ENCODE results near the gene PROX2. TPM values are rescaled to one million over a fixed set of nuclear protein-coding genes. Genes with fewer than 3 reads are reported as not detected.

Gene PROX2, protein sequence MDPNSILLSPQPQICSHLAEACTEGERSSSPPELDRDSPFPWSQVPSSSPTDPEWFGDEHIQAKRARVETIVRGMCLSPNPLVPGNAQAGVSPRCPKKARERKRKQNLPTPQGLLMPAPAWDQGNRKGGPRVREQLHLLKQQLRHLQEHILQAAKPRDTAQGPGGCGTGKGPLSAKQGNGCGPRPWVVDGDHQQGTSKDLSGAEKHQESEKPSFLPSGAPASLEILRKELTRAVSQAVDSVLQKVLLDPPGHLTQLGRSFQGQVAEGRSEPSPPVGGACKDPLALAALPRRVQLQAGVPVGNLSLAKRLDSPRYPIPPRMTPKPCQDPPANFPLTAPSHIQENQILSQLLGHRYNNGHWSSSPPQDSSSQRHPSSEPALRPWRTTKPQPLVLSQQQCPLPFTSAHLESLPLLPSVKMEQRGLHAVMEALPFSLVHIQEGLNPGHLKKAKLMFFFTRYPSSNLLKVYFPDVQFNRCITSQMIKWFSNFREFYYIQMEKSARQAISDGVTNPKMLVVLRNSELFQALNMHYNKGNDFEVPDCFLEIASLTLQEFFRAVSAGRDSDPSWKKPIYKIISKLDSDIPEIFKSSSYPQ
- 0.16 TPM for polyA plus RNA-seq (2013, experiment 1 of 2; ENCODE audit: insufficient read length)
- polyA plus RNA-seq (2013, experiment 2 of 2; ENCODE audit: insufficient read length), result 0.16 TPM

GRCh38 chr14:74875941-74876913, at the start of gene PROX2:
TSS of gene PROX2 (minus strand) at chr14:74876145. CDS start at chr14:74863834, 12,311 bp downstream.
- DNase-seq, result peak; percentile 59

GRCh38 chr14:74924061-74924460, 48.1 kb upstream of the PROX2 start:
- DNase-seq, result no peak

DNA sequence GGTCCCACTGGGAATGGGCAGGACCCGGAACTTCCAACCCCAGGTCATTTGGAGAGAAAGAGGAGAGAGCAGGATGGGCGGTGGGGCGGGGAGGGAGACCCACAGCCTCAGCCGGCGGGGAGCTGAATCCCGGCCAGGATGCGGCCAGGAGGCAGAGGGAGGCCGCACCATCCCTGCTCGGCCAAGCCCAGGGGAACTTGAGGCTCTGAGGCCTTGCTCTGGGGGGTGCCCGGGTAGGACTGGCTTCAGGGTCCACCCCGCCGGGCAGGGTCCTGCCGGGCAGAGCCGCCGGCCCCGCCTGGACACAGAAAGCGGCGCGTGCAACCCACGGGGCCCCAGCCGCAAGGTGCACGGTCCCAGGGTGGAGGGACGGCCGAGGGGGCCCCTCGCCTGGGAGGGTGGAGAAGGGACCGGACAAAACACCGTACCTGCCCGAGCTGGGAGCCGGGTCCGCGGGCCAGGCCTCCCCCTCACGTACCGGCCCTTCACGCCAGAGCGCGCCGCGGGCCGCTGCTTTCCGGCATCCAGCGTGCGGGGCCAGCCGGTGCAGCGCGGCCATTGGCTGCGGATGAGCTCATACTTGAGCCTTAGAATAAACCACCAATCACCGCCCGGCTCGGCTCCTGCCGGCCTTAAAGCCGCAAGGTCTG, 46.9 kb upstream of the PROX2 start, which contains the start of gene RPS6KL1:
Gene RPS6KL1 (minus strand): TSS at position 509 of the 650 bp plus-strand sequence. CDS start 1,719 bp downstream, outside the sequence.
- DNase-seq, result peak; percentile 77

DNA sequence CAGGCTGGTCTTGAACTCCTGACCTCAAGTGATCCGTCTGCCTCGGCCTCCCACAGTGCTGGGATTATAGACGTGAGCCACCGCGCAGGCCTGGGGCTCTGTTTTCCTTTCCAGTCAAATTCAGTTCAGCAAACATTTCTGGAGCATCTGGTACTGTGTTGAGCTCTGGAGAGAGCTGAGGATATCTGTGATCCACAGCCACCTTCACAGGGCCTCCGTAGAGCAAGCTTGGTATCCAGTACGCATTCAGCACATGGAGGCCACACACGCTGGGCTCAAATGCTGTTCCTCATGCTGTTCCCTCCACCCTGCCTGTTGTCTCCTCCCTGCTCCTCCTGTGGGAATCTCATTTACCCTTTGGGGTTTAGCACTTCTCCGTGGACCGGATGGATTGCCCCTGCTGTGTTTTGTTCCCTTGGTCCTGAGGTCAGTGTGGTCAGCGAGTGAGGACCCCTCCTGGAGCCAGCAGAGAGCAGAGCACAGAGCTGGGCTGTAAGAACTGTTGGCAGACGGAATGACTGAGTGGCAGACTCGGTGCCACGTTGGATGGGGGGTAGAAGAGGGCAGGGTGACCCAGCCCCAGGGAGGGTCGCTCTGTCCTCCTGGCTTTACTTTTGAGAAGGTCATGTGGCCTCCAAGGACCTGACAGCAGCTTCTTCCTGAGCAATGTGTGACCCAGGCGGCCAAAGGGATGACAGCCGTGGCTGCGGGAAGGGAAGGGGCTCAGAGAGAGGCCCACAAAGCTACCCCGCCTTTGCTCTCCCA, 46.2 kb upstream of the PROX2 start:
- DNase-seq, result no peak

GRCh38 chr14:74921053-74921620, 45.2 kb upstream of the PROX2 start:
- no peak for DNase-seq

- DNase-seq, result no peak
Measured at GRCh38 chr14:74920281-74920680, 44.3 kb upstream of the PROX2 start.

DNA sequence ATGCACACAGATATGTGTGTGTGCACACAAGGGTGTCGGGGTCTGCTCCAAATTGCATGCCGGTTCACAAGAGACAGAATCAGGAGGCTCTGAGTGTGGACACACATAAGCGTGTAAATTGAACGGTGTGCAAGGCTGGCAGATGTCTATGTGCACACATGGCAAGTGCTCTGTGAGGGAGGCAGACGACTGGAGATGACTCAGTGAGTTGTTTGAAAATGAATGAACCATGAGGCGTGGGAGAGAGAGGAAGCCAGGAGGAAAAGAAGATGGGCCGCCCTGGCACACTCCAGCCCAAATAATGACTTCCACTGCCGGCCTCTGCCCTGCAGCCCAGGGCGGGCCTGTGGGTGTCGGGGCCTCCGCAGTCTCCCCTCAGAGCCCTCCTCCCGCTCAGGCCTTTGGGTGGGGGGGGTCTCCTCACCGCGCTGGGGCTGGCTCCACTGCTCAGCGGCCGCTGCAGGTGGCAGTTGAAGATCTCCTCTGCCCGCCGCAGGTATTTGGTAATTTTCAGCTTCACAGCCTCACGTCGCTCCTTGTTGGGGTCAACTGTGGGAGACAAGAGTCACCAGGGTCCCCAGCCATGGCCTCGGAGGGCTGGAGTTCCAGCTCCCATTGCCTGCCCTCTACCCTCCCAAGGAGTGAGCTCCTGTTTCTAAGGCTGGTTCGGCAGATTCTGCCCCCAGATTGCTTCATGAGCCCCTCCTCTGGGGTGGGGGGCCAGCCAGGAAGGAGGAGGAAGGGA, 43.6 kb upstream of the PROX2 start:
- no peak for DNase-seq

- DNase-seq, result no peak
Measured at GRCh38 chr14:74918380-74918779, 42.4 kb upstream of the PROX2 start.

DNA sequence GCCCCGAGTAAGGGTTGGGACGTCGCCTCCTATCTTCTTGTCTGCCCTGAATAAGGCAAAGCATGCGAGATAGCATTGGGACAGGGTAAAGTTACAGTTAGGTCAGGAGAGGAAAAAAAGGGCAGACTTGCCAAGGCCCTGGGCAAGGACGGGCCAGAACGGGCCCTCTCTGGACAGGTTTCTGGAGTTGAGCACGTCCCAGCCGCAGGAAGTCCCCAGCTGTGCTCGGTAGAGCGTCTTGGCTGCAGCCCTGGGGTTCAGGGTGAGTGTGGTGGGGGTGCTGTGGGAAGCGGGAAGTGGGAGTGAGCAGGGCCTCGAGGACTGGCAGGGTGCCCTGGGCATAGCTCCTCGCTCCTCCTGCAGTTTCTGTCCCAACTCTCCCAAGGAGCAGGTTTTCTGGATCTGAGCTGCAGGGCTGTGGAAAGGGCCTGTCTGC, 41.7 kb upstream of the PROX2 start:
- DNase-seq, result no peak

GRCh38 chr14:74917178-74917543, 41.2 kb upstream of the PROX2 start:
- DNase-seq, result no peak

- no peak for DNase-seq
Measured at GRCh38 chr14:74915826-74916225, 39.9 kb upstream of the PROX2 start.

DNA sequence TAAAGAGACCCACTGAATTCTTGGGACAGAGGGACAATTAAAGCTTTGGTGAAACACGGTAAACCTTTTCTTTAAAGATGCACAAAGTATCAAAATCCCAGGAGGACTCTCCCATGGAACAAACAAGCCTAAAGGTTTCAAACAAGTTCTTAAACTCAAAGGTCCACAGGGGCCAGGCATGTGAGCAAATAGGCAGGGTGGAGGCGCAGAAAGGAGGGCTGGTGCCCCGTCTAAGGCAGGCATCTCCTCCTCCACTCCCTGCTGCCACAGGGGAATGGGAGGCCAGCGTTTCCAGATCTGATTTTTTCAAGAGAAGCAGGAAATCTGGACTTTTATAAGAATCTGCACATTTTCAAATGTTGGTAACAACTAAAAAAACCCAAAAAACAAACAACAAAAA, 39.5 kb upstream of the PROX2 start:
- DNase-seq, result no peak

DNA sequence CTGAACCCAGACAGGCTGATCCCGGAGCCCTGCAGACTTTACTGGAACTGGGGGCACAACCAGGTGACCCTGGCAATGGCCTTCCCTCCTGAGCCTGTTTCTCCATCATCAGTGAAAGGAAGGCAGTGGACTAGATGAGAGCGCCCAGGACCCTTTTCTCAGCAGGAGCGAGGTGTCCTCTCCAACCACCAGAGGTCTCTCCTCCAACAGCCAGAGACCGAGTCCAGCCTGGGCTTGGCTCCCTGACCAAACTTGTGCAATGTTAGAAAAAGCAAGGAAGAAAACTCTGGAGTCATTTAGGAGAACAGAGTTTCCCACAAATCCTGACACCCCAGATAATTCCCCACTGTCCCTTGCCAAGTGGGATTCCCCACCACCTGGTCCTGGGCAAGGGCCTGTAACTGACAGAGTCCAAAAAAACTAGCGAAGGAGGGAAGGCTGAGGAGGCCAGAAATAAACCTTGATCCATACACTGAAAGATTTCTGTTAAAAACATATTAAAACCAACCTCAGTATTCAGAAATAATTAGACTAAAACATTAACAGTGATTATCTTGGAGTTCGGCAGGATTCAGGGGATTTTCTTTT, 38.1 kb upstream of the PROX2 start:
- DNase-seq, result peak; percentile 68

DNA sequence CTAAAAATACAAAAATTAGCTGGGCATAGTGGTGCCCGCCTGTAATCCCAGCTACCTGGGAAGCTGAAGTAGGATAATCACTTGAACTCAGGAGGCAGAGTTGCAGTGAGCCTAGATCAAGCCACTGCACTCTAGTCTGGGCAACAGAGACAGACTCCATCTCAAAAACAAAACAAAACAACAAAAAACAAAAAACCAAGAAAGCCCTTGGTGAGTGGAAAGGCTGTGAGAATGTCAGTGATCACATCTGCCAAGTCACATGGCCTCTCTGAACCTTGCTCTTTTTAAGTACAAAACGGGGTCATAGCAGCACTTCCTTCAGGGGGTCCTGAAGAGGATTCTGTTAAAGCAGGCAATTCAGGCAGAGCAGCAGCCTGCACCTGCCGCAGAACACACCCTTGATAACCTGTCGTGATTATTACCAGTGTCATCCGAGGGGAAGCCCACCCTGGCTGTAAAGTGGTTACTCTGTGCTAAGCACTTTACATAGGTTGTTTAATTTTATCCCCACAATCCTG, 37.5 kb upstream of the PROX2 start:
- DNase-seq, result no peak

GRCh38 chr14:74912801-74913200, 36.9 kb upstream of the PROX2 start:
- DNase-seq, result no peak

- no peak for DNase-seq
Measured at GRCh38 chr14:74912111-74912510, 36.2 kb upstream of the PROX2 start.

DNA sequence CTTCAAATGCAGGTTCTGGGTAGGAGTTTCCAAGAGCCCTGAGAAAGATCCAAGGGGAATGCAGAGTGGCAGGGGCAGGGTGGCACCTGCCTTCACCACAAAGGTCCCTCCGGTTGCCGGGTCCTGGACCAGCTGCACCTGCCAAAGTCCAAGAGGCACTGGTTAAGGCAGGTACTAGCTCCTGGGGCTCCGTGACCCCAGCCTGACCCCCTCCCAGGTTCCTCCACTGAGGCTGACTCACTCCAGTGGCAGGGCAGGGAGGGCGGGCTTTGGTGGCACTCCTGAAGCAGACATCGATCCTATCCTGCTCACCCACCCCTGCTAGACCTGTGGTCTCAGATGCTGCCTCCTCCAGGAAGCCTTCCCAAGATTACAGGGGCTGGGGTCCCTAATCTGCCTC, 35.8 kb upstream of the PROX2 start:
- no peak for DNase-seq

DNA sequence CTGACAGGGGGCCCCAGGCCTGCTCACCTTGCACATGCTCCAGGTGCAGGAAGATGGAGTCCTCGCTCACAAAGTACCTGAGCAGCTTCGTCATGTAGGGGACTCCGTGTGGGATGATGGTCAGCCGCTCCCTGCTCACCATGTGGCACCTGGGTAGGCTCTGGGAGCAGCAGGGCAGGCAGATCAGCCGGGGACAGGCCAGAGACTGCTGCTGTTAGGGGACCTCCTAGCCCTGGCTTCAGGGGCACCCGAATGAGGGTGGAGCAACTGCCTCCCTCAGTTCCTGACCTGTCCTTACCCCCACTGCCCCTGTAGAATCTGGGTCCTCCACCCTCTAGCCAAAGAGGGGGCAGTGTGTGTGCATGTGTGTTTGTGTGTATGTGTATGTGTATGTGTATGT, 35.3 kb upstream of the PROX2 start:
- DNase-seq, result no peak

- DNase-seq, result no peak
Measured at GRCh38 chr14:74910556-74910955, 34.6 kb upstream of the PROX2 start.

GRCh38 chr14:74909911-74910310, 34.0 kb upstream of the PROX2 start:
- DNase-seq, result no peak

Data from fibroblast of skin of back (primary cell).